HG02885 (cell line): Measurements from ENCODE around the gene AKR7A3.
"Not testable (repeated sequence)": the region's sequence is repeated elsewhere in the genome, so short reads cannot be mapped to it uniquely, and the experiment has no call there.

ENCODE experiments used
- ATAC-seq: cut with Tn5 transposase; IDR thresholded peaks from one replicate; pipeline ENCODE4 v1.9.1; 2021; ENCODE audit warnings: mild to moderate bottlenecking; ENCODE audit not compliant: unreplicated experiment, poor library complexity

Gene AKR7A3

DNA sequence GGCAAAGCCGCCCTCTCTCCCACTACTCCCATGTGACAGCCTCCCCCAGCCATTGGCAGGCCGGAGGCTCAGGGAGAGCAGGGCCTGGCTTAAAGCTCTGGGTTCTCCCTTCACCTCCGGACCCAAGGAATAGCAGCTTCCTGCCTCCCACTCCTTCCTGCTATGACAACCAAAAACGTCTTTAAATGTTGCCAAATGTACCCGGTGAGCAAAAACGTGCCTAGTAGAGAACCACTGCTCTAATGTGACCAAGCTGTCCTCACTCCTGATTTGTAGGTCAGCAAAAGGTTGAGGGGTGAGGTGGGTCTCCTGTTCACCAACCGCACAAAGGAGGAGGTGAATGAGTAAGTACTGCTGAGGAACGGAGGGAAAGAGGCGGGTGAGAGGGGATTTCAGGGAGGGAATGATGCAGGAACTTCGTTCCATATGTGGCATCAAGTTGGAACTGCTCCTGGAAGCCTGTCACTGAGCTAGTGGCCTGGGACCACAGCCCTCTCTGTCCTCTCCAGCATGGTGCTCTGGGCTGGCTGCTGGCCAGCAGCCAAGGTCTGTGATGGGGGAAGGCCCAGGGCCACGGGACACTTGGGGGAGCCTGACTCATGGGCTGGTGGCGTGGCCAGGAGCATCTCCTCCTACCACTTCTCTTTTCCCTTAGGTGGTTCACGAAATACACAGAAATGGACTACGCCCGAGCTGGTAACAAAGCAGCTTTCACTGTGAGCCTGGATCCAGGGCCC, 31.2 kb downstream of the AKR7A3 start:
- ATAC-seq, result no peak

DNA sequence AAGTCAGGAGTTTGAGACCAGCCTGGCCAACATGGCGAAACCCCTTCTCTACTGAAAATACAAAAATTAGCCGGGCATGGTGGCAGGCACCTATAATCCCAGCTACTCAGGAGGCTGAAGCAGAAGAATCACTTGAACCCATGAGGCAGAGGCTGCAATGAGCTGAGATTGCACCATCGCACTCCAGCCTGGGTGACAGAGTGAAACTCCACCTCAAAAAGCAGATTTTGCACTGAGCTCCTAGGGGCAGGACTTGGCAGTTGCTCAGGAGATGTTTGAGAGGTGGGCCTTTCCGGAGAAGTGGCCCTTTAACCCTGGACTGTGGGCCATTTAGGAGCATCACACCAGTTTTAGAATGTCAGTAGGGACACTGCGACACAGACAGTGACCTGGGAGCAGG, 32.3 kb downstream of the AKR7A3 start:
- ATAC-seq, result not testable (repeated sequence)

DNA sequence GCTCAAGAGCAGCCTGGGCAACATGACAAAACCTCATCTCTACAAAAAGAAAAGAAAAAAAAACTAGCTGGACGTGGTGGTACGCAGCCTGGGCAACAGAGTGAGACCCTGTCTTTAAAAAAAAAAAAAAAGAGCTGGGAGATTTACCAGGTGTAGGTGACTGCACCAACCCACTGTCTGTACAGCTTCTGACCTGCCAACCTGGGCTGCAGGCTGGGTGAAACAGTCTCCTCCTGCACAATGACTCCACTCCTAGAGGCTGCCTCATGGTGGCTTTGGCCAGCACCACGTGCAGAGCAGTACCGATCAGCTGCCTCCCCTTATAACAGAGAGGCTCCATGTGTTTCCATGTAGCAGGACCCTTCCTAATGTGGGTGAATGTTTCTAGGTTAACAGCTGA, 33.3 kb downstream of the AKR7A3 start:
- no peak for ATAC-seq

DNA sequence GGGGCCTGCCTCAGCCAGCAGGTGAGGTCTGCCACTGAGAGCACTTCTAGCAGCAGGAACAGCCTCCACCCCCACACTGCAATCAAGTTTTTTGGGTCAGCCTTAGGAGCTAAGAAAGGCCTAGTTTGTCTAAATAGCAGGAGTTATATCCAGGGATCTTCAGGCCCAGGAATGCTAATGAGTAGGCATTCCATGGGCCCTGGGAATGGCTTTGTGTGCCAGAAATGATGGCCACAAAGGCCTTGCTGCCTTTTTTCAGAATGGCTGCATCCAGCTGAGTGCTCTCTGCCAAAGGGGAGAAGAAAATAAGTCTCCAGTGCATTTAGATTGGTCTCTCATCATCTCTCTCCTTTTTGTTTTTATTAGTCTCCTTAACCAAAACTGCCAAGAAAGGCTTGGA, 34.2 kb downstream of the AKR7A3 start:
- ATAC-seq, result no peak

DNA sequence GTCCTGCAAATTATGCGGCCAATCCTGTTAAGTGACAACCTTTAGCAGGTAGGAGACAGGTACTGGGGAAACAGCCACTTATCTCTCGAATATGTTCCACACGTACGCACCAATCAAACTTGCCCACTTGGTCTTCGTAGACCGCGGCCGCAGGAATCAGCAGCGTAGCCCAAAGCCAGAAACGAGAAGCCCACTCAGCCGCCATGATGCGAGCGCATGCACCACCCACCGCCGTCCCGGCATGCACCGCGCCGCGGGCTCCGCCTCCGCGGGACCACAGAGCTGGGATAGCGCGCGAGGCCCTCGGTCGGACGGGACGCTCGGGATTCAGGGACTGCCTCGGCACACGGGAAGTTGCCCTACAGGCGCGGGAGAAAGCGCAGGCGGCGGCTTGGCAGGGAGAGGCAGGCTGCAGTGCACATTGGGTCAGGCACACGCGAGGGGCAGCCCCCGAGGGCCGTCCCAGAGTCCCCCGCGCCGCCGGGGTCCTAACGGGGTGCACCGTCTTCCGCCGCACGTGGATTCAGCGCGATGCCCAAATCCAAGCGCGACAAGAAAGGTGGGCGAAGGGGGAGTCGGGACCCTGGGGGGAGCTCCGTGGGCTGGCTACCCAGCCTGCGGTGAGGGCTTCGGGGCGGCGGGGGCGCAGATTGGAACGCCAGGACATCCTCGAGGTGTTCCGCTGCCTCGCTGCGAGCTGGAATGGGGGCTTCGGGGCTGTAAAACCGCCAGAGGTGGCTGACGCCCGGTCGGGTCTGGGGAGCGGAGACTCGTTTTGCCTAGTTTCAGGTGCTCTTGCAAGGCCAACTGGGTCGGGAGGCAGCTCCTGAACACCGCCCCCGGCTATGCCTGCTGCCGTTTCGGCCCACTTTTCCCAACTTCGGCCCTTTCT, 37.0 kb downstream of the AKR7A3 start, which contains the start of the genes EMC1 and MRTO4:
TSS of gene EMC1 (minus strand) at position 220 of the 892 bp plus-strand sequence. CDS start at position 205, 15 bp downstream.
TSS of gene MRTO4 (plus strand) at position 501 of the 892 bp plus-strand sequence. CDS start at position 532, 31 bp downstream.
- ATAC-seq, result peak; percentile 85

DNA sequence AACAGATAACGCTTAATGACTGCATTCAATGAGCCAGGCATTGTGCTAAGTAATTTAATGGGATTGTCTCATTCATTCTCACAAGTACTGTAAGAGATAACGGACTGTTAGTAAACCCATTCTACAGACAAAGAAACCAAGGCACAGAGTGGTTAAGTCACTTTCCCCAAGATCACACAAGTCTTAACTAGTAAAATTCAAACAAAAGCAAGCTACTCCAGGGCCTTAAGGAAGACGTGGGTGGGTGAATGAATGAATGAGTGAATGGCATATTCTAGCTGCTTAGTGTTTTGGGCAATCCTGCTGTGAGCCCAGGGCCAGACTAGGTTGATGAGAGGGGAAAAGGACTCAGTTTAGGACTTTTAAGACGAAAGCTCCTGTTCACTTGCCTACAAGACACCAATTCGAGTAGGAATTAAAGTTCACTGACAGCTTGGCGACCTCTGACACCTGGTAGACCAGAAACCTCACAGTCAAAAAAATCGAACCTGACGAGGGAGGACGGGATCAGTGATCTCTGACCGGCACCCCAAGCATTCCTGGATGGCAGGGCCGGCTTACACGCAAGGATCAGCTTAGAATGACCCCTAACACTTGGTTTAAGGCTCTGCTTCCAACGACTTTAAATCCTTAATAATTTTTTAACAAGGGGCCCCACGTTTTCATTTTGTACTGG, 37.8 kb downstream of the AKR7A3 start:
- no peak for ATAC-seq

DNA sequence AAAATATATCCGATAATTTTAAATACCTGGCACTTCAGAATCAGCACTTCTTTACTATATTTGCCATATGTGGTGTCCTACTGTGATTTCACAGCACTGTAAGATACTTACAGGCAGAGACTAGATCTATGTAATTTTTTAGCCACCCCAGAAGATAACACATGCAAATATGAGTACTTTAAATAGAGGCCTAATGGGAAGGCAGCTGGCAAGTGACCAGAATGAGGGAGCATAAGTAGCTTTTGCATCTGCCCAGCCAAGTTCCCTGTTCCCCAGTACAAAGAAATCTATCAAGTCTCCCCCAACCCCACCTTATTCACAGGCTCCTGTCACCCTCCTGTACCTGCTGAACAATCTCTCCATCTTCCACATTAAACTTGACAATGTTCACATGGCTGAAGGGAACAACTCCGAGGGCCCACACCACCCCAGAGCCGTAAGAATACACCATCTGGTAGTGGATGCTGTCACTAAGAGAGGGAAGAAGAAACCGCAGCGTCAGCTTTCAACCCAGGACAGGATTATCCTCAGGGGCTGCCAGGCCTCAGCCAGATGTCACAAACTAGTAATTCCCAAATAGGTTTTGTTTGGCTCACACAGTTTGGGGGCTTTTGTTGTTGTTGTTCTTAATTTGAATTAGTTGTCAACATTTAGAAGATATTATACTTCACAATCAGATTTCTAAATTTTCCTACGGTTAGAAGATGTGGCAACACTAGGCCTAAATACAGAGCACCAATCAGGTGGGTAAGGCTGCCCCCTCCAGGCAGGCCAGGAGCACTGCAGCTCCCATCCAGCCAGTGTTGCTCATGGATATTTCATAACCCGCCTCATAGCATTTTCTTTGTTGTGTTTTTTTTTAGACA, 47.7 kb downstream of the AKR7A3 start:
- no peak for ATAC-seq

DNA sequence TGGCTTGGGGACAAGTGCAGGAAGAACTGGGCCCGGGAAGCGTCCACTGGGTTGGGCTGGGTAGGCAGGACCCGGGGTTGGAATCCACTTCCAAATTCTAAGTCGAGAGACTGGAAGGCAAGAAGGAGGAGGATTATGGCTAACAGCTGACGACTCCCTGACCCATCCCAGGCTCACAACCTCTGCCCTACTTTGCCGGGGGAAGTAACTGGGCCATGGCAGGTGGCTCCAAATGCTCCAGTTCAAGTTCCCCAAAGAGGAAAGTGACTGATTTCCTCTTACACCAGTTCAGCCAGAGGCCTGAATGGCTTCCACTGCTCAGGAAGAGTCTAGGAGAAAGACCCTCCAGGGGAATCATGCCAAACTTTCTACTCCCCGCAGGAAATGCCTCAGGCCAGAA, 48.7 kb downstream of the AKR7A3 start:
- ATAC-seq, result no peak

DNA sequence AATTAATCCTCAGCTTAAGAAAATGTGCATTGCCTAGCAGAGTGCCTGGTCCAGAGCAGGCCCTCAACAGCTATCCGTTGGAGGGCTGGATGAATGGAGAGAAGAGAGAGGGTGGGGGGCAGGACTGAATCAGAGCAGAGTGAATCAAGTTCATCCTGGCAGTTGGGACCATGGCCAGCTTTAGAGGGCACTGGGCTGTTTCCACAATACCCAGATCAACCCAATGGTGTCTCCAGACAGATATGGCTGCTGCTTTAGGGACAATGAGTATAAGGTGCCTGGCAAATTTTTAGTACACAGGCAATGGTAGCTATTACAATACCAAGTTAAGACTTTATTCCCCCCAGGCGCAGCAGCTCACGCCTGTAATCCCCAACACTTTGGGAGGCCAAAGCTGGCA, 54.3 kb downstream of the AKR7A3 start:
- ATAC-seq, result no peak
